Tibial nerve (tissue), 4 donors: Measurements from ENCODE around the gene TNFRSF25. TPM values are rescaled to one million over a fixed set of nuclear protein-coding genes. Genes with fewer than 3 reads are reported as not detected.
"Not testable (repeated sequence)": the region's sequence is repeated elsewhere in the genome, so short reads cannot be mapped to it uniquely, and the experiment has no call there.

Source experiments
- DNase-seq, 2 donors: peaks; one replicate each; pipeline ENCODE4 v3.0.0-alpha.2; 2019; ENCODE audit warnings: low spot score in 2 of 2
- H3K27ac ChIP-seq, 4 donors: fragments of 200-600 bp; sonication (generic) in 3 of 4; one replicate each; pipeline ENCODE4 v1.5.1; 2017 to 2019; ENCODE audit warnings: mild to moderate bottlenecking in 1 of 4
- H3K27me3 ChIP-seq, 2 donors: fragments of 200-600 bp; sonication (generic) in 1 of 2; one replicate each; pipeline versions ENCODE4 v1.5.1 to v1.6.0; 2017 to 2019
- H3K36me3 ChIP-seq, 3 donors: fragments of 200-600 bp; sonication (generic); one replicate each; pipeline ENCODE4 v1.5.1; 2018 to 2019
- H3K4me1 ChIP-seq, 4 donors: fragments of 200-600 bp; sonication (generic) in 3 of 4; one replicate each; pipeline ENCODE4 v1.5.1; 2017 to 2019
- H3K4me3 ChIP-seq, 4 donors: fragments of 200-600 bp; sonication (generic) in 3 of 4; one replicate each; pipeline ENCODE4 v1.5.1; 2017 to 2019; ENCODE audit warnings: mild to moderate bottlenecking in 1 of 4, moderate library complexity in 1 of 4
- H3K9me3 ChIP-seq, 4 donors: fragments of 200-600 bp; sonication (generic) in 3 of 4; one replicate each; pipeline ENCODE4 v1.5.1; 2017 to 2019
- EP300 ChIP-seq, 2 donors: sonication (generic); formaldehyde crosslinking; IDR thresholded peaks; one replicate each; pipeline ENCODE4 v1.6.1; 2017; ENCODE audit warnings: antibody characterized with exemption in 2 of 2, mild to moderate bottlenecking in 1 of 2
- POLR2A ChIP-seq, 2 donors: fragments of 450-650 bp; IDR thresholded peaks; one replicate each; pipeline ENCODE4 v1.6.1; 2017; ENCODE audit warnings: antibody characterized with exemption in 2 of 2, mild to moderate bottlenecking in 2 of 2, moderate library complexity in 2 of 2
- WGBS, 2 donors: methylation state at CpG; one replicate each; pipeline ENCODE4 v1.1.5; 2018; 5-methylcytosine and 5-hydroxymethylcytosine counted together
- total RNA-seq, 4 donors: library from RNA; depleted of rRNA; stranded (reverse); fragments of >200 nt; gene quantifications; one replicate each; pipeline ENCODE4 v1.1.0, GENCODE V29; 2016
- TF ChIP-seq, protein P1 (sequence below), 5 experiments: fragments of 200-600 bp in 3 of 5; fragments of 450-650 bp in 2 of 5; sonication (generic) in 3 of 5; IDR thresholded peaks; one replicate each; pipeline ENCODE4 v1.5.1; 2016 to 2019; ENCODE audit warnings: antibody characterized with exemption in 5 of 5, mild to moderate bottlenecking in 3 of 5, moderate library complexity in 2 of 5

The TNFRSF25 gene
- total RNA-seq, 4 donors from 2014 or later, result 32.3 to 79.8 (median 53.4) TPM

DNA sequence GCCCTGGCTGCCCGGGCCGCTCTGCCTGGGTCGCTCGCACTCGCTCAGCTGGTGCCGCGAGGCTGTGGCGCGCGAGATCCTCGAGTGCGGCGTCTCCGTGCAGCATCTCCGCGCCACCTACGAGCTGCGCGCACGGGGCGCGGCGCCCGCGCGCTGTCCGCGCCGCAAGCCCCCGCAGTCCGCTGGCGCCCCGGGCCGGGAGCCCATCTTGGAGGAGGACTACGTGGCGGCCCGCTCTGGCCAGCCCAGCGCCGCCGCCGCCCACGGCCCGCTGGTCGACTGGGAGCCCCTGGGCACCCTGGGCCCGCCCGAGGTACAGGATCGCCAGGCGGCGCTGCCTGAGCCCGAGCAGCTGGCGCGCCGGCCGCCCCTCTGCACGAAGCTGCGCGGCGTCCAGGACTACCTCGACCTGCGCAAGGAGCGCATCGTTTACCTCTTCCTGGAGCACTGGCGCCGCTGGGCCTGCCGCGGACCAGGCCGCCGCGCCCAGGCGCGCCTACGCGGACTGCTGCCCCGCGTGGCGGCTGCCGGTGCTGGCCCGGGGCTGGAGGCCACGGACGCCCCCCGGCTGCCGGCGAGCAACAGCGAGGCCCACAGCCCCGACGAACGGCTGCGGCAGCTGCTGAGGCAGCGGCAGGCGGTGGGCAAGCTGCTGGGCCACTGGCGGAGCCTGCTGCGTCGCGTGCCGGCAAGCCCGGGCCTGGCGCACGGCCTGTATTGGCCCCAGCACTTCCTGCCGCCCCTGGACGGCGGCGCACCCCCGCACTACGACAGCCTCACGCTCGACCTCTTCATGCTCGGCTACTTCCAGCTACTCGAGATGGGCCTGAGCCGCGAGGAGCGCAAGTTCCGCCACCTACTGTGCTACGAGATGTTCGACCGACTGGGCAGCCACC is 10.9 kb downstream of the TNFRSF25 start:
- DNase-seq, result no peak
- Histone ChIP-seq H3K4me3 (no peak overlapping the region), H3K4me1 (peaks cover 0 to 11% (median 4%) of the 10 kb centered on the region in 4 donors), H3K27me3 (peaks cover 0 to 55% of the 10 kb centered on the region in 2 donors), H3K27ac (no peak overlapping the region), H3K9me3 (no peaks in the 10 kb centered on the region), H3K36me3 (peaks cover 0 to 7% (median 0%) of the 10 kb centered on the region in 3 donors)
- TF ChIP-seq POLR2A (IDR thresholded peaks at IDR 0.05), result no peak
- TF ChIP-seq, protein P1, sequence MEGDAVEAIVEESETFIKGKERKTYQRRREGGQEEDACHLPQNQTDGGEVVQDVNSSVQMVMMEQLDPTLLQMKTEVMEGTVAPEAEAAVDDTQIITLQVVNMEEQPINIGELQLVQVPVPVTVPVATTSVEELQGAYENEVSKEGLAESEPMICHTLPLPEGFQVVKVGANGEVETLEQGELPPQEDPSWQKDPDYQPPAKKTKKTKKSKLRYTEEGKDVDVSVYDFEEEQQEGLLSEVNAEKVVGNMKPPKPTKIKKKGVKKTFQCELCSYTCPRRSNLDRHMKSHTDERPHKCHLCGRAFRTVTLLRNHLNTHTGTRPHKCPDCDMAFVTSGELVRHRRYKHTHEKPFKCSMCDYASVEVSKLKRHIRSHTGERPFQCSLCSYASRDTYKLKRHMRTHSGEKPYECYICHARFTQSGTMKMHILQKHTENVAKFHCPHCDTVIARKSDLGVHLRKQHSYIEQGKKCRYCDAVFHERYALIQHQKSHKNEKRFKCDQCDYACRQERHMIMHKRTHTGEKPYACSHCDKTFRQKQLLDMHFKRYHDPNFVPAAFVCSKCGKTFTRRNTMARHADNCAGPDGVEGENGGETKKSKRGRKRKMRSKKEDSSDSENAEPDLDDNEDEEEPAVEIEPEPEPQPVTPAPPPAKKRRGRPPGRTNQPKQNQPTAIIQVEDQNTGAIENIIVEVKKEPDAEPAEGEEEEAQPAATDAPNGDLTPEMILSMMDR (IDR thresholded peaks at IDR 0.05), result no peak
- TF ChIP-seq EP300 (IDR thresholded peaks at IDR 0.05), result no peak
- WGBS, 2 donors, result 33 to 40% methylated on average over 20 to 58 of the region's 115 CpGs

DNA sequence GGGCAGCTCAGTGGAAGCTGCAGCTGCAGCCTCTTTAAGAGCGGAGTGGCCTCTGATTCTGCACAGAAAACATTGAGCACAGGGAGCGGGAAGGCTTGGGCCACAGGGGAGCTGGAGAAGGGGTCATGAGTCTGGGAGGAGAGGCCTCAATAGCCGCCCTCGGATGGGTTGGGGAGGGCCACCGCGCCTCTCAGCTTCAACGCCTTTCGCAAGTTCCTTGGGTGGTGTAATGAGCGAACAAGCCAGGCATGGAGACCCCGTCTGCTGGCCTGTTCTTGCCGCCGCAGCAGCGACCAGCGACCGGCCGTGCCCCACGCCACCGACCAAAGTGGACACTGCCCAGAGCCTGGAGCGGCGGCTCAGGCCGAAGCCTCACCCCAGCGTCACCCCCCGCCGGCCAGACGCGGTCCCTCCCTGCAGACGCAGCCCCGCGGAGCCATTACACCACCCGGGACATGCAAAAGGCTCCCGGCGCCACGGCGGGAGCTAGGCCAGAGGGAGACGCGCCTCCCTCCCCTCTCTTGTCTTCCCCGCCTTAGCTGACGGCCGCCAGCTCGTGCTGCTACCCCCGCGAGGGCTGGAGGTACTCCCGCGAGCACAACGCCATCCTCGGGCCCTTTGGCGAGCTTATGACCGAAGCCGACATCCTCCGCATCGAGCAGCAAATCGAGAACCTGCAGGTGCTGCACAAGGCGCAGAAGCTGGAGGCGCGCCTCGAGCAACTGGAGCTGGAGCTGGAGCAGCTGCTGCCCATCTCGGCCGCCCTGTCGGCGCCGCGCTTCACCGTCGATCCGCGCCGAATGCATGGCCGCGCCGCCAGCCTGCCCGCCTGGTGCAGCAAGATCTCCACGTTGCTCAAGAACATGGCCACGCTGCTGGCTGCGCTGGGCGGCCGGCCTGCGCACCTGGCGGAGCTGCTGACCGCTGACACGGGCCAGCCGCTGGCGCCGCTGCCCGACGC is 11.8 kb downstream of the TNFRSF25 start:
- not testable (repeated sequence) for H3K9me3 ChIP-seq, H3K27ac ChIP-seq, DNase-seq, H3K4me3 ChIP-seq, H3K36me3 ChIP-seq
- H3K4me1 ChIP-seq, result peaks cover 0 to 20% (median 0%) of the 10 kb centered on the region in 4 donors
- H3K27me3 ChIP-seq, result peaks cover 0 to 59% of the 10 kb centered on the region in 2 donors
- WGBS, 2 donors, result 45 to 52% methylated on average over 54 to 66 of the region's 85 CpGs

DNA sequence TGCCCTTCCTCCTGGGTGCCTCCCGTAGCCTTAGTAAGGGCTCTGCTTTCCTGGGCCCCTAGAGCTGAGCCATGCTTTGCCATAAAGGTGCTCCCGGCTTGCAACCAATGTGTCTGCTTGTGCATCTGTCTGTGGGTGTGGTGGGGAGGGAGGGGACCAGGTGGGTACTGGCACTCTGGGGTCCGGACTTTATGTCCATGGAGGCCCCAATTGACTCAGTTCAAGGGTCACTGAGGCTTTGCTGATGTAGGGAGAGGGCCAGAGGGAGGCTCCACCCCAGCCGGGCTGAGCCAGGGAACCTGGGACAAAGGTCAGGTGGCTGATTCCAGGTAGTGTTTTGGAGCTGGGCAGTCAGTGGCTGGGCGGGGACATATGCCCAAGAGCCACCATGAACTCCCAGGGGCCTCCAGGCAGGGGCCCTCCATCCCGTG is 15.0 kb downstream of the TNFRSF25 start:
- Histone ChIP-seq H3K9me3 (no peaks in the 10 kb centered on the region), H3K4me1 (peaks cover 0 to 47% (median 9%) of the 10 kb centered on the region in 4 donors), H3K4me3 (no peak overlapping the region), H3K27ac (peak overlapping the region in 2 of 4 donors; percentile 65 to 82), H3K27me3 (peaks cover 0 to 79% of the 10 kb centered on the region in 2 donors), H3K36me3 (peaks cover 0 to 7% (median 0%) of the 10 kb centered on the region in 3 donors)
- WGBS, 2 donors, result 58 to 83% methylated on average over 6 of the region's 6 CpGs
- no peak for DNase-seq
- TF ChIP-seq POLR2A (IDR thresholded peaks at IDR 0.05), result no peak
- TF ChIP-seq, protein P1 (IDR thresholded peaks at IDR 0.05), result no peak
- no peak for TF ChIP-seq EP300 (IDR thresholded peaks at IDR 0.05)

DNA sequence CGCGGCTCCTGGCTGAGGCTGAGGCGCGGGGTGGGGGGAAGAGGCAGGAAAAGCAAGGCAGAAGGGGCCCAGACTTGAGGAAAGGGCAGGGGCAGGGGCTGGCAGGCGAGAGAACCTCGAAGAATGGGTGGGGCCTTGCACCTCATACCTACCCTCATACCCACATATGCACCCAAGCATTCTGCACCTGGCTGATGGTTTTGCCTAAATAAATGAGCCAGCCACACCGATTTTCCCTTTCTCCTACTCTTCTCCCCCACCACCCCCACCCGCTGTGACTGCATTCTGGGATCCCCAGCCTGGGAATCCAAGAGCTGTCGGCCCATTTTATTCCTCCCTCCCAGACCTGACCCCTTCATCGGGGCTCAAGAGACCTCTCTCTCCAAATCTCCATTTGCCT is 15.5 kb downstream of the TNFRSF25 start:
- Histone ChIP-seq H3K27ac (peak overlapping the region in 2 of 4 donors; percentile 65 to 82), H3K4me1 (peaks cover 0 to 45% (median 9%) of the 10 kb centered on the region in 4 donors), H3K27me3 (peaks cover 0 to 79% of the 10 kb centered on the region in 2 donors)
- H3K4me3 ChIP-seq, H3K36me3 ChIP-seq, H3K9me3 ChIP-seq, DNase-seq: not testable (repeated sequence)
- 33 to 40% methylated on average over 10 of the region's 10 CpGs for WGBS, 2 donors

DNA sequence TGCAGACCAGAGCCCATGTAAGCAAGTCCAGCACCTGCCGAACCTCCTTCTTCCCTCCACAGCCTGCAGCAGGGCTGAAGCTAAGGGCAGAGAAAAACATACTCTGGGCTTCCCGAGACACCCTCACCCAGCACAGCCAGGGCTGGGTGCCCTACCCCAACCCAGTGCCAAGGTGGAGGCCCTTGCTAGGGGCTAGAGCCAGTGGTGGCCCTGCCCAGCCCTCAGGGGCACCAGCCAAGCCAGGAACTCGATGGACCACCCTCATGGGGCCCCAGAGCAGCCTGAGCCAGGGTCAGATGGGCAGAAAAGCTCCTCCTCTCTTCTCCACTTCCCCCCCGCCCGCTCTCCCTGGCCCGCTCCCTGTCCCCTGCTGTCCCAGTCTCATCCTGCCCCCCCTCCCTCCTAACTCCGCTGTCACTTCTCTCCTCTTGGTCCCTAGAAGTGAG is 15.9 kb downstream of the TNFRSF25 start:
- Histone ChIP-seq H3K4me1 (peaks cover 0 to 42% (median 9%) of the 10 kb centered on the region in 4 donors), H3K9me3 (no peaks in the 10 kb centered on the region), H3K27me3 (peaks cover 0 to 79% of the 10 kb centered on the region in 2 donors), H3K4me3 (no peak overlapping the region), H3K36me3 (peaks cover 0 to 7% (median 0%) of the 10 kb centered on the region in 3 donors), H3K27ac (peak overlapping the region in 3 of 4 donors; percentile 20 to 82 (median 65))
- DNase-seq, result no peak
- TF ChIP-seq, protein P1 (IDR thresholded peaks at IDR 0.05), result no peak
- TF ChIP-seq EP300 (IDR thresholded peaks at IDR 0.05), result no peak
- TF ChIP-seq POLR2A (IDR thresholded peaks at IDR 0.05), result no peak
- WGBS, 2 donors, result 13 to 40% methylated on average over 5 to 7 of the region's 7 CpGs
